ENCODE measurements around the gene SAT2.

SAT2 gene

DNA sequence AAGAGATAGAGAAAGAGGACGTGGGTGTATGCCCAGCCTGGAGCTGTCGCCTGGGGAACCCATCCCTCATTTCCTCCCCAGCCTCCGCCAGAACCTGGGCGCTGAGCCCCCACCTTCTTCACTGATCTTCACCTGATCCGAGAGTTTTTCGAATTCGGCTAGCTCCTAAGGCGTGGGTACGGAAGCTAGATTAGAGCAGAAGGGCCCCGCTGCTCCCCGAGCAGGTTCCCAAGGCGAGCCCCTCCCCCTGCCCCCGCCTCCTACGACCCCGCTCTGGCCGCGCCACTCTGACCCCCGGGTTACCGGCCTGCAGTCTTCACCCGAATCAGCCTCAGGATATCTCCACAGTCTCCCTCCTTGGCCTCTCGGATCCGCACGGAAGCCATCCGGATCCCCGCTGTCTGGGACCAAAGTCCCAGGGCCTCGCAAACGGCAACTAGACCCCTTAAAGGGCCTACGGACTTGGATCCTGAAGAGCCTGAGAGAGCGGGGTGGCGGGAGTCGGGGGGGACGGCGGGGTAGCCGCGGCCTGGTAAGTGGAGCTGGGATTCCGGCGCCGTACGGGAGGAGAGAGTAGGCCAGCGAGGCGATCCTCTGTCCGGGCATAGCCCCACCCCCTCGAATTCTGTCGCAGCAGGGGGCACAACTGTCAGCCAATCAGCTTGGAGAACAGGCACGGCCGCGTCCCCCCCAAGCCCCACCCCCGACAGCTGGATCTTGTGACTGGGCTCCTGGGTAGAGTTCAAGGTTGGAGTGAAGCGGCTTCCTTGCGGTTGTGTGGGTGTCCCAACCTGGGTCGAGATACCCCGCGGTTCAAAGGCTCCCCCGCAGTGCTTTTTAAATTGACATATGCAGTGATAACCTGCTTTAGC, at the start of gene SAT2:
Gene SAT2 (minus strand): TSS at position 572 of the 872 bp plus-strand sequence. CDS start 186 bp downstream, at position 386.
- H3K36me3 Mint-ChIP-seq (ENCODE audit: low read depth) = no peaks in the 10 kb centered on the region
- H3K27ac Mint-ChIP-seq = peak within 1 kb of the TSS; percentile 31
- ATAC-seq (peak; percentile 95), DNase-seq (peak; percentile 87)
- no peaks in the 10 kb centered on the region for H3K9me3 Mint-ChIP-seq
- H3K4me1 Mint-ChIP-seq = peaks cover 14% of the 10 kb centered on the region
- peak within 1 kb of the TSS; percentile 82 for H3K4me3 Mint-ChIP-seq
- no peaks in the 10 kb centered on the region for H3K27me3 Mint-ChIP-seq

DNA sequence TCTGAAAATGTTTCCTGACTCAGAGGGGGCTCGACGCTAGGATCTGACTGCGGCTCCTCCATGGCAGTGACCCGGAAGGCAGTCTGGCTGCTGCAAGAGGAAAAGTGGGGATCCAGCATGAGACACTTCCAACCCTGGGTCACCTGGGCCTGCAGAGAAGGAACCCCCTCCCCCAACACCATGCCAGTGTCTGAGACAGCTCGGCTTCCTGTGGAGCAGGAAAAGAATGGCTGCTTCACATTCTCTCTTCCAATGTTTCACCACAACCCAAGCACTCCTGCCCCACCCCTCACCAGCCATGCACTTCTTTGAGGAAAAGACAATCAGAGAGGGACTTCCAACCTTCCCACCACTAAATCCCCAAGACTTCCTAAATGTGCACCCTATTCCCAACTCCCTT, 48.9 kb upstream of the SAT2 start:
- no peaks in the 10 kb centered on the region for H3K4me1 Mint-ChIP-seq
- H3K27me3 Mint-ChIP-seq = no peaks in the 10 kb centered on the region
- H3K9me3 Mint-ChIP-seq = peaks cover 5% of the 10 kb centered on the region
- ATAC-seq = no peak
- no peak overlapping the region for H3K27ac Mint-ChIP-seq
- DNase-seq = no peak
- H3K4me3 Mint-ChIP-seq = no peak overlapping the region
- H3K36me3 Mint-ChIP-seq (ENCODE audit: low read depth) = peaks cover 33% of the 10 kb centered on the region

DNA sequence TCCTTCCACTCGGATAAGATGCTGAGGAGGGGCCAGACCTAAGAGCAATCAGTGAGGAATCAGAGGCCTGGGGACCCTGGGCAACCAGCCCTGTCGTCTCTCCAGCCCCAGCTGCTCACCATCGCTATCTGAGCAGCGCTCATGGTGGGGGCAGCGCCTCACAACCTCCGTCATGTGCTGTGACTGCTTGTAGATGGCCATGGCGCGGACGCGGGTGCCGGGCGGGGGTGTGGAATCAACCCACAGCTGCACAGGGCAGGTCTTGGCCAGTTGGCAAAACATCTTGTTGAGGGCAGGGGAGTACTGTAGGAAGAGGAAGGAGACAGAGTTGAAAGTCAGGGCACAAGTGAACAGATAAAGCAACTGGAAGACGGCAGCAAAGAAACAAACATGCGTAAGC, 47.3 kb upstream of the SAT2 start:
- DNase-seq (no peak), ATAC-seq (no peak)
- Mint-ChIP-seq H3K4me3 (no peak overlapping the region), H3K4me1 (no peaks in the 10 kb centered on the region), H3K27ac (no peak overlapping the region), H3K36me3 (ENCODE audit: low read depth) (peaks cover 39% of the 10 kb centered on the region), H3K27me3 (no peaks in the 10 kb centered on the region), H3K9me3 (peaks cover 5% of the 10 kb centered on the region)

DNA sequence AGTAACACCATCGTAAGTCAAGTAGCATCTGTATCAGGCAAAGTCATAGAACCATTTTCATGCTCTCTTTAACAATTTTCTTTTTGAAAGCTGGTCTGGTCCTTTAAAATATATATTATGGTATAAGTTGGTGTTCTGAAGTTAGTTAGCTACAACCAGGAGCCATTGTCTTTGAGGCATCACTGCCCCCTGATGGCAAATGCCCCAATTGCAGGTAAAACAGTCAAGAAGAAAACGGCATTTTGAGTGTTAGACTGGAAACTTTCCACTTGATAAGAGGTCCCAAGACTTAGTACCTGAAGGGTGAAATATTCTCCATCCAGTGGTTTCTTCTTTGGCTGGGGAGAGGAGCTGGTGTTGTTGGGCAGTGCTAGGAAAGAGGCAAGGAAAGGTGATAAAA, 45.6 kb upstream of the SAT2 start:
- Mint-ChIP-seq H3K9me3 (peaks cover 5% of the 10 kb centered on the region), H3K27me3 (no peaks in the 10 kb centered on the region), H3K4me3 (no peak overlapping the region), H3K27ac (no peak overlapping the region), H3K36me3 (ENCODE audit: low read depth) (peaks cover 39% of the 10 kb centered on the region), H3K4me1 (no peaks in the 10 kb centered on the region)
- DNase-seq = peak; percentile 45
- no peak for ATAC-seq

DNA sequence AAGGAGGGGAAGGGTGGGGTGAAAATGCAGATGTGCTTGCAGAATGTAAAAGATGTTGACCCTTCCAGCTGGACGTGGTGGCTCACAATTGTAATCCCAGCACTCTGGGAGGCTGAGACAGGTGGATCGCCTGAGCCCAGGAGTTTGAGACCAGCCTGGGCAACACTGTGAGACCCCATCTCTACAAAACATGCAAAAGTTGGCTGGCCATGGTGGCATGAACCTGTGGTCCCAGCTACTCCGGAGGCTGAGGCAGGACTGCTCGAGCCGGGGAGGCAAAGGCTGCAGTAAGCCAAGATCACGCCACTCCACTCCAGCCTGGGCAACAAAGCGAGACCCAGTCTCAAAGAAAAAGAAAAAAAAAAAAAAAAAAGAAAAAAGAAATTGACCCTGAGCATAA, 40.9 kb upstream of the SAT2 start:
- no peak for DNase-seq
- ATAC-seq = no peak
- Mint-ChIP-seq H3K9me3 (no peaks in the 10 kb centered on the region), H3K36me3 (ENCODE audit: low read depth) (peaks cover 16% of the 10 kb centered on the region), H3K4me3 (no peak overlapping the region), H3K27ac (no peak overlapping the region), H3K4me1 (no peaks in the 10 kb centered on the region), H3K27me3 (no peaks in the 10 kb centered on the region)

DNA sequence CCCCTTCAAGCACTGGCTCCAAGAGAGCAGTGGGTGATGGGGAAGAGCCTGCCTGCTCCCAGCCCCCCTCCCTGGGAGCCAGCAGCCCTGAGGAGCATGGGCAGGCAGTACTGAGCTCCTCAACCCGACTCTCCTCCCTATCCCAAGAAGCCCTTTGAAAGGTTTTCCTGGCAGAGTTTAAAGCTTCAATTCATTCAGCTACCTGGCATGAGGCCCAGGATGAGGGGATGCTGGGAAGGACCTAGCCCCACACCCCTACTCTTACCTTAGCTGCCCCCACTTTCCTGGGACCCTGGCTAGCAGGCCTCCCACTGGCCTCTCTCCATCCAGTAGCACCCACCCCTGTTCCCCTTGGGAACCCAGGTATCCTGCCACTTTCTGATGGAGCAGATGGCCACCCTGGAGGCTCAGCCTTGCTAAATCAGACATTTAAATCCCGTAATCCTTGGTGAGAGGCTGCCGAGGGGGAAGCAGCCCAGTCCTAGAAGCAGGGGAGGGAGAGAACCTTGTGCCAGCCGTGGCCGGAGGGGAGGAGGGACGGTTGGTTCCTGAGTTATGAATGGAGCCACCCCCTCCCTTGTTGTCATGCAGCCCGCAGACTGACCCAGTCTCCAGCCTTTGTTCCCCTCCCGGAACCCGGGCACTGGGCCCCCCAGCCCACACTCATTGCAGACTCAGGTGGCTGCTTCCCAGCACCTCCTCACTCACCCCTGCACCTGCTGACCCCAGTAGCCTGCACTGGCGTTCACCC, 40.2 kb upstream of the SAT2 start:
- Mint-ChIP-seq H3K27ac (no peak overlapping the region), H3K36me3 (ENCODE audit: low read depth) (peaks cover 10% of the 10 kb centered on the region), H3K27me3 (no peaks in the 10 kb centered on the region), H3K9me3 (no peaks in the 10 kb centered on the region), H3K4me1 (no peaks in the 10 kb centered on the region), H3K4me3 (no peak overlapping the region)
- no peak for DNase-seq
- ATAC-seq = no peak

DNA sequence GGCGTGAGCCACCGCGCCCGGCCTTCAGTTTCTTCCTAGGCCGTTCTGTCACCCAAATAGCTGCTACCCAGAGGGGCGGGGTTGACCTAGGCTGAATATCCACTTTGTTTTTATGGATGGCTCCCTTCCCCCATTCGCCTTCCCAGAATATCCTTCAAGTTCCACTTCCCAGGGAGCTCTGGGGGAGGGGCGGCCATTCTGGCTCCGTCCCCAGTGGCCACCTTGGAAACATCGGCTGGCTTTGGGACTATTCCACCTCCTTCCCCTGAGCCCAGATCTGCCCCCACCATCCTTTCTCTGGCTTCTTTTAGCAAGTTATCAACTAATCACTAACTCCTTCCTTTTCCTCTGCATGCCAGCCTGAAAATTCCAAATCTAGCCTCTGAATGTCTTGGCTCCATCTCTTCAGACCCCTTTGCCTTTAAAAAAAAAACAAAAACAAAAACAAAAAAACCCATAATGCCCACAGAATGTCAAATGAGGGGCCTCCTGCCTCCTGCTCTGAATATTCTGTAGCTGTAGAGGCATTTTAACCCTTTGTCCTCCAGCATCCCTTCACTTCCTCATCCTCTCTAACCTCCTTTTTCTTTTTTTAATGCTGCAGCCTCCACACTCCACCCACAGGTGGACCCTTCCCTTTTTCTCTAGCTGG, 29.5 kb upstream of the SAT2 start:
- no peak overlapping the region for H3K4me3 Mint-ChIP-seq
- no peaks in the 10 kb centered on the region for H3K36me3 Mint-ChIP-seq (ENCODE audit: low read depth)
- no peaks in the 10 kb centered on the region for H3K4me1 Mint-ChIP-seq
- no peak overlapping the region for H3K27ac Mint-ChIP-seq
- no peaks in the 10 kb centered on the region for H3K9me3 Mint-ChIP-seq
- no peak for ATAC-seq
- no peak for DNase-seq
- H3K27me3 Mint-ChIP-seq = peaks cover 13% of the 10 kb centered on the region

DNA sequence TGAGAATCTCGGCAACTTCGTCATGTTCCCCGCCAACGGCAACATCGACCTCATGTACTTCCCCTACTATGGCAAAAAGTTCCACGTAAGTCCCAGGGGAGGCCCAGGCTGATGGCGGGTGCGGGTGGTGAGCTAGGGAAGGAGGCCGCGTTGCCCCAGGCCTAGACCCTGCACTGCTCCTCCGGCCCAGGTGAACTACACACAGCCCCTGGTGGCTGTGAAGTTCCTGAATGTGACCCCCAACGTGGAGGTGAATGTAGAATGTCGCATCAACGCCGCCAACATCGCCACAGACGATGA, 27.9 kb upstream of the SAT2 start:
- no peak overlapping the region for H3K27ac Mint-ChIP-seq
- H3K4me3 Mint-ChIP-seq = no peak overlapping the region

DNA sequence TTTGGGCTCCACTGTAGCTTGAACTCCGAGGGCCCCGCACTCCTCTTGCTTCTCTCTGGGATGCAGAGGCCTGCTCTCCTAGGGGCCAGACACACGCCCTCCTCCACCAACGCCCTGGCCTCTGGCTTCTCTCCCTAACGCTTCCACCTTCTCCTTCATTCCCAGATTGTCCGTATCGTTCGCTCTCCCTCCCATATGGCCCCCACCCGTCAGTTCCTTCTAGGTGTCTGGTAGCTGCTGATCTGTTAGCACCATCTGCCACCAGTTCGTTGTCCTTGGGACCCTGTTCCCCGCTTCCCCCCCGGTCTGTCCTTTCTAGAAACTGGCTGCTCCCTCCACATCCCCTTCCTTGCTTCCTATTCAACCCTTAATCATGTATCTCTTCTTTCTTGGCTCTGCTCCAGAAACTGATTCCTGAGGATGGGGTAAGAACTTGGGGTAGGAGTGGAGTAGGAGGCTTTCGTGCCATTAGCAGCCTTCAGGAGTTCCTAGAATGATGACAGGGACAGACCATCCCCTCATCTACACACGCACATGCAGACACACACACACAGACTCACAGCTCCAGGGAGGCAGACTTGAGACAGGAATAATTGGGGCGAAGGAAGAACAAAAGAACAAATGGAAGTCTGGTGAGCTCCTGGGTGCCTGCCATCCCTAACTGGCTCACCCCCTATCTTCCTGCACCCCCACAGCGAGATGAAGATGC, 27.4 kb upstream of the SAT2 start:
- ATAC-seq = no peak
- no peak for DNase-seq
- H3K4me1 Mint-ChIP-seq = peaks cover 6% of the 10 kb centered on the region
- H3K36me3 Mint-ChIP-seq (ENCODE audit: low read depth) = no peaks in the 10 kb centered on the region
- H3K27ac Mint-ChIP-seq = no peak overlapping the region
- no peaks in the 10 kb centered on the region for H3K9me3 Mint-ChIP-seq
- H3K27me3 Mint-ChIP-seq = peaks cover 28% of the 10 kb centered on the region
- H3K4me3 Mint-ChIP-seq = no peak overlapping the region

More for the DNA sequence above, 27.9 kb upstream of the SAT2 start:
- Mint-ChIP-seq H3K36me3 (ENCODE audit: low read depth) (no peaks in the 10 kb centered on the region), H3K9me3 (no peaks in the 10 kb centered on the region), H3K4me1 (peaks cover 1% of the 10 kb centered on the region), H3K27me3 (peaks cover 24% of the 10 kb centered on the region)
- no peak for ATAC-seq
- no peak for DNase-seq

DNA sequence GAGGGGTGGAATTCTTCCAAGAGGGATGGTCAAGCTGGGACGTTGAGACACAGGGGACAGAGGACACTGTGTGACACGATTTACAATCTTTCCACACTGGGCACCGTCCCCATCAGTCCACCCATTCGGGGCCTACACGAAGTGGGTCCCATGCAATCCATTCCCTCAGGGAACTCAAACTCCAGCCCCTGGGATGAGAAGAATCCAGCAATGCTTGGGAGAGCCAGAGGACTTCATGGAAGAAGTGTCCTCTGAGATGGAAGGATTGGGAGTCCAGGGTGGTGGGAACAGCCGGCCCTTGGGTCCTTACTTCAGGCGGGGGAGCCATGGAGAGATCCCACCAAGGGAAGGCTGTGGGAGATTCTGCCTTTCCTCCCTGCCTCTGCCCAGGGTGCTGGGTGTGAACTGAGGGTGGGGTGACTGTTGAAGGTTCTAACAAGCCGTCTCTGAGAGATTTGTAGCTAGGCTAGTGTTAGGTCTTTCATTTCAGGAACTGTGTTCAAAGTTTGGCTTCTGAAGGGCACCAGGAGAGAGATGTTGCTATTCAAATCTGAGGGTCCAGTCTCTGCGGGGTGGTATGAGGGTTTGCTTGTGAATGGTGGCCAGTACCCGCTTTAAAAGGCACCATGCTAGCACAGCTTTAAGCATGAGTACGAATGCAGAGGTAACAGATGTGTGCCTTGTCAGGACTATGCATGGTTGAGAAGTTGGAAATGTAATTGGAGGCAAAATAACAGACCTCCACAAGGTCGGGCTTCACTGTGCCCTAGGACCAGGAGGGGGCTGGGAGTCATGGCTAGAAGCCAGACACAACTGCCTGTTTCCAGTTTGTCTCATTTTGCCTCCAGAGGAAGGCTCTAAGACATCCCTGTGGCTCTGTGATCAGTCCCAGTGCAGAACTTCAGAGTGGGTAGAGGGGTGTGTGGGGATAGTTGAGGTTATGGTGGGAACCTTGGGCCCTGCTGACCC, 25.1 kb upstream of the SAT2 start:
- Mint-ChIP-seq H3K27me3 (peaks cover 39% of the 10 kb centered on the region), H3K9me3 (no peaks in the 10 kb centered on the region), H3K4me3 (no peak overlapping the region), H3K36me3 (ENCODE audit: low read depth) (no peaks in the 10 kb centered on the region), H3K4me1 (peaks cover 9% of the 10 kb centered on the region), H3K27ac (no peak overlapping the region)
- DNase-seq (no peak), ATAC-seq (no peak)

DNA sequence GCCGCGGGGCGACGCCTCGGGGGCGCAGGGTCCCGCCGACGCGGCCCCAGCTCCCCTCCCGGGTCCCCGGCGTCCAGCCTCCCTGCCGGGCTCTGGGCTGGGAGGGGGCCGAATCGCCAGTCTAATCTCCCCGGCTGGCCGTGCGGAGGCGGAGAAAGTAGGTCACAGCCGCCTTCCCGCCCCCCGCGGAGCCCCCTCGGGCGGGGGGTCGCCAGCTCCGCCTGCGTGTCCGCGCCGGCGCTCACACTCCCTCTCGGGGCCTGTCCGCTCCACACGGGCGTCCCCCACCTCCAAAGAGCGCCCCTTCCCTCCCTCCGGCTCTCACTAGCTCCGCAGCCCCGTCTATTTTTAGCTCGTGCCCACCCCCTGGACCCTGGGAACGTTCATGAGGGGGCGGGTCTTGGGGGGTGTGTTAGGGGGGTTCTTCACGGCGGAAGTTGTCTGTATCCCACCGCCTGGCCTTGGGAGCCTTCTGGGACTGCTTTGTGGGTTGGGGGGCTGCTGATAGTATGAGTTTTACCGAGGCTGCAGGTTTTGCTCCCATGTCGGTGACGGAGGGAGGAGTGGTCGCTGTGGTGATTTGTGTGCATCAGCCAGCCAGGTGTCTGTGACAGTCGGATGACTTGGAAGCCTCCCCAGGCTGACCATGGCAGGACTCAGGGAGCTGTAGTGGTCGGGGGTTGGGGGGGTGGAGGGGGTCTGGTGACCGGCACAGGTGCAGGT, 24.2 kb upstream of the SAT2 start:
- peaks cover 9% of the 10 kb centered on the region for H3K4me1 Mint-ChIP-seq
- ATAC-seq = no peak
- H3K27me3 Mint-ChIP-seq = peaks cover 43% of the 10 kb centered on the region
- no peak overlapping the region for H3K4me3 Mint-ChIP-seq
- no peaks in the 10 kb centered on the region for H3K9me3 Mint-ChIP-seq
- no peak overlapping the region for H3K27ac Mint-ChIP-seq
- no peaks in the 10 kb centered on the region for H3K36me3 Mint-ChIP-seq (ENCODE audit: low read depth)
- DNase-seq = no peak

DNA sequence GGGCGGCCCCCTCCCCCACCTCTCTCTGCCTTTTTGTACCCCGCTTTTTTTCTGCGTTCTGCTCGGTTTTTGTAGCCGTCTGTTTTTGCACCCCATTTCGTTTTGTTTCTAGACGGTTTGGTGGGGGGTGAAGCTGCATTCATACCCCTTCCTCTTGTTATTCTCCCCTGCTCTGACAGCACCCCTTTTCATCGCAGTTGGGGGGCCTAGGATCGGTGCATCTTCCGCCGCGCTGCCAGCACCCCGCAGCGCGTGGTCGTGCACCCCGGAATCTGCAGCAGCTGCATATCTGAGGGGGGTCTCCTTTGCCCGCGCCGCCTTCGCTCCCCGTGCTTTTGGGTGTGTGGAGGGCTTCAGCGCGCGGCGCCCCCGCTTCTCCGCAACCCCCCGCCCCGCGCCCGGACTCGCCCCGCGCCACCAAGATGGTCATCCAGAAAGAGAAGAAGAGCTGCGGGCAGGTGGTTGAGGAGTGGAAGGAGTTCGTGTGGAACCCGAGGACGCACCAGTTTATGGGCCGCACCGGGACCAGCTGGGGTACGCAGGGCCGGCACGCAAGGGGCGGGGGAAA, 23.6 kb upstream of the SAT2 start:
- ATAC-seq (no peak), DNase-seq (no peak)
- H3K4me3 Mint-ChIP-seq = peak overlapping the region; percentile 66
- no peak overlapping the region for H3K27ac Mint-ChIP-seq
- no peaks in the 10 kb centered on the region for H3K9me3 Mint-ChIP-seq
- no peaks in the 10 kb centered on the region for H3K36me3 Mint-ChIP-seq (ENCODE audit: low read depth)
- H3K4me1 Mint-ChIP-seq = peaks cover 9% of the 10 kb centered on the region
- H3K27me3 Mint-ChIP-seq = peaks cover 45% of the 10 kb centered on the region
